Activated naive CD4-positive, alpha-beta T cell treated with anti-CD3 and anti-CD28 coated beads, Interleukin-2, amount 50 U/mL, for 24 hours (primary cell): ENCODE measurements around the gene SORCS2.

Source experiments
- H3K27ac Mint-ChIP-seq: one replicate; pipeline ENCODE4 v1.8.0; 2021; ENCODE audit warnings: mild to moderate bottlenecking, mixed read lengths
- H3K27me3 Mint-ChIP-seq: one replicate; pipeline ENCODE4 v1.8.0; 2021; ENCODE audit warnings: mixed read lengths
- H3K36me3 Mint-ChIP-seq: one replicate; pipeline ENCODE4 v1.8.0; 2021; ENCODE audit warnings: mixed read lengths
- H3K4me1 Mint-ChIP-seq: one replicate; pipeline ENCODE4 v1.8.0; 2021; ENCODE audit warnings: mixed read lengths
- H3K4me3 Mint-ChIP-seq: one replicate; pipeline ENCODE4 v1.8.0; 2021; ENCODE audit warnings: mild to moderate bottlenecking, mixed read lengths
- H3K9me3 Mint-ChIP-seq: one replicate; pipeline ENCODE4 v1.8.0; 2021; ENCODE audit warnings: mixed read lengths

The SORCS2 gene

GRCh38 chr4:7333024-7333780, 140.9 kb downstream of the SORCS2 start:
- Mint-ChIP-seq H3K9me3 (no peaks in the 10 kb centered on the region), H3K27me3 (no peaks in the 10 kb centered on the region), H3K4me3 (no peak overlapping the region), H3K36me3 (no peaks in the 10 kb centered on the region), H3K4me1 (no peaks in the 10 kb centered on the region), H3K27ac (no peak overlapping the region)

GRCh38 chr4:7333801-7334421, 141.6 kb downstream of the SORCS2 start:
- Mint-ChIP-seq H3K27me3 (no peaks in the 10 kb centered on the region), H3K36me3 (no peaks in the 10 kb centered on the region), H3K4me1 (no peaks in the 10 kb centered on the region), H3K27ac (no peak overlapping the region), H3K4me3 (no peak overlapping the region), H3K9me3 (no peaks in the 10 kb centered on the region)

- H3K27me3 Mint-ChIP-seq = no peaks in the 10 kb centered on the region
- no peak overlapping the region for H3K4me3 Mint-ChIP-seq
- no peak overlapping the region for H3K27ac Mint-ChIP-seq
- no peaks in the 10 kb centered on the region for H3K4me1 Mint-ChIP-seq
- no peaks in the 10 kb centered on the region for H3K36me3 Mint-ChIP-seq
- H3K9me3 Mint-ChIP-seq = no peaks in the 10 kb centered on the region
Measured at GRCh38 chr4:7334521-7335275, 142.4 kb downstream of the SORCS2 start.

GRCh38 chr4:7335344-7336066, 143.2 kb downstream of the SORCS2 start:
- H3K9me3 Mint-ChIP-seq = no peaks in the 10 kb centered on the region
- H3K27ac Mint-ChIP-seq = no peak overlapping the region
- no peaks in the 10 kb centered on the region for H3K36me3 Mint-ChIP-seq
- H3K27me3 Mint-ChIP-seq = no peaks in the 10 kb centered on the region
- no peaks in the 10 kb centered on the region for H3K4me1 Mint-ChIP-seq
- H3K4me3 Mint-ChIP-seq = no peak overlapping the region

GRCh38 chr4:7336067-7336569, 143.8 kb downstream of the SORCS2 start:
- Mint-ChIP-seq H3K36me3 (no peaks in the 10 kb centered on the region), H3K4me1 (no peaks in the 10 kb centered on the region), H3K9me3 (no peaks in the 10 kb centered on the region), H3K27ac (no peak overlapping the region), H3K27me3 (no peaks in the 10 kb centered on the region), H3K4me3 (no peak overlapping the region)

GRCh38 chr4:7336732-7337131, 144.4 kb downstream of the SORCS2 start:
- no peaks in the 10 kb centered on the region for H3K36me3 Mint-ChIP-seq
- H3K9me3 Mint-ChIP-seq = no peaks in the 10 kb centered on the region
- H3K4me1 Mint-ChIP-seq = no peaks in the 10 kb centered on the region
- H3K27me3 Mint-ChIP-seq = no peaks in the 10 kb centered on the region
- no peak overlapping the region for H3K4me3 Mint-ChIP-seq
- no peak overlapping the region for H3K27ac Mint-ChIP-seq

GRCh38 chr4:7337196-7338058, 145.1 kb downstream of the SORCS2 start:
- Mint-ChIP-seq H3K36me3 (no peaks in the 10 kb centered on the region), H3K9me3 (no peaks in the 10 kb centered on the region), H3K27me3 (no peaks in the 10 kb centered on the region), H3K27ac (no peak overlapping the region), H3K4me1 (no peaks in the 10 kb centered on the region), H3K4me3 (no peak overlapping the region)

GRCh38 chr4:7338059-7338452, 145.7 kb downstream of the SORCS2 start:
- H3K9me3 Mint-ChIP-seq = no peaks in the 10 kb centered on the region
- H3K27me3 Mint-ChIP-seq = no peaks in the 10 kb centered on the region
- H3K36me3 Mint-ChIP-seq = no peaks in the 10 kb centered on the region
- H3K4me1 Mint-ChIP-seq = no peaks in the 10 kb centered on the region
- no peak overlapping the region for H3K4me3 Mint-ChIP-seq
- no peak overlapping the region for H3K27ac Mint-ChIP-seq

GRCh38 chr4:7338876-7339623, 146.7 kb downstream of the SORCS2 start:
- no peaks in the 10 kb centered on the region for H3K27me3 Mint-ChIP-seq
- H3K9me3 Mint-ChIP-seq = no peaks in the 10 kb centered on the region
- H3K27ac Mint-ChIP-seq = no peak overlapping the region
- no peaks in the 10 kb centered on the region for H3K4me1 Mint-ChIP-seq
- H3K36me3 Mint-ChIP-seq = no peaks in the 10 kb centered on the region
- no peak overlapping the region for H3K4me3 Mint-ChIP-seq

GRCh38 chr4:7339751-7340552, 147.6 kb downstream of the SORCS2 start:
- H3K4me1 Mint-ChIP-seq = no peaks in the 10 kb centered on the region
- H3K36me3 Mint-ChIP-seq = no peaks in the 10 kb centered on the region
- no peaks in the 10 kb centered on the region for H3K27me3 Mint-ChIP-seq
- no peak overlapping the region for H3K27ac Mint-ChIP-seq
- no peak overlapping the region for H3K4me3 Mint-ChIP-seq
- H3K9me3 Mint-ChIP-seq = no peaks in the 10 kb centered on the region

GRCh38 chr4:7340553-7341433, 148.5 kb downstream of the SORCS2 start:
- H3K27me3 Mint-ChIP-seq = no peaks in the 10 kb centered on the region
- H3K27ac Mint-ChIP-seq = no peak overlapping the region
- H3K4me1 Mint-ChIP-seq = no peaks in the 10 kb centered on the region
- H3K4me3 Mint-ChIP-seq = no peak overlapping the region
- no peaks in the 10 kb centered on the region for H3K9me3 Mint-ChIP-seq
- H3K36me3 Mint-ChIP-seq = no peaks in the 10 kb centered on the region

GRCh38 chr4:7341491-7342222, 149.3 kb downstream of the SORCS2 start:
- Mint-ChIP-seq H3K27me3 (no peaks in the 10 kb centered on the region), H3K4me1 (no peaks in the 10 kb centered on the region), H3K4me3 (no peak overlapping the region), H3K36me3 (no peaks in the 10 kb centered on the region), H3K9me3 (no peaks in the 10 kb centered on the region), H3K27ac (no peak overlapping the region)
